Neural progenitor cell (in vitro differentiated cells): ENCODE measurements around the gene ZNF746.

Experiments used
- CTCF ChIP-seq: fragments of 200-600 bp; sonication (generic); IDR thresholded peaks from 2 replicates; pipeline ENCODE4 v1.5.1; 2017; ENCODE audit warnings: antibody characterized with exemption, mild to moderate bottlenecking
- EZH2 ChIP-seq: fragments of 200-600 bp; sonication (generic); IDR thresholded peaks from 2 replicates; pipeline ENCODE4 v1.6.1; 2017; ENCODE audit warnings: antibody characterized with exemption, mild to moderate bottlenecking, moderate library complexity
- EZH2phosphoT487 ChIP-seq: fragments of 200-600 bp; sonication (generic); IDR thresholded peaks from 2 replicates; pipeline ENCODE4 v1.6.1; 2017; ENCODE audit warnings: antibody characterized with exemption

- TF ChIP-seq CTCF (no peak), EZH2 (no peak), EZH2phosphoT487 (no peak)
Measured at GRCh38 chr7:149469806-149470205, 27.8 kb downstream of the ZNF746 start.
